Measurements from ENCODE around the gene ZNF516. TPM values are rescaled to one million over a fixed set of nuclear protein-coding genes. Genes with fewer than 3 reads are reported as not detected.

ZNF516 gene
- total and polyA plus RNA-seq, 7 experiments from 2014 or later: 1.9 to 60.4 (median 21.7) TPM

DNA sequence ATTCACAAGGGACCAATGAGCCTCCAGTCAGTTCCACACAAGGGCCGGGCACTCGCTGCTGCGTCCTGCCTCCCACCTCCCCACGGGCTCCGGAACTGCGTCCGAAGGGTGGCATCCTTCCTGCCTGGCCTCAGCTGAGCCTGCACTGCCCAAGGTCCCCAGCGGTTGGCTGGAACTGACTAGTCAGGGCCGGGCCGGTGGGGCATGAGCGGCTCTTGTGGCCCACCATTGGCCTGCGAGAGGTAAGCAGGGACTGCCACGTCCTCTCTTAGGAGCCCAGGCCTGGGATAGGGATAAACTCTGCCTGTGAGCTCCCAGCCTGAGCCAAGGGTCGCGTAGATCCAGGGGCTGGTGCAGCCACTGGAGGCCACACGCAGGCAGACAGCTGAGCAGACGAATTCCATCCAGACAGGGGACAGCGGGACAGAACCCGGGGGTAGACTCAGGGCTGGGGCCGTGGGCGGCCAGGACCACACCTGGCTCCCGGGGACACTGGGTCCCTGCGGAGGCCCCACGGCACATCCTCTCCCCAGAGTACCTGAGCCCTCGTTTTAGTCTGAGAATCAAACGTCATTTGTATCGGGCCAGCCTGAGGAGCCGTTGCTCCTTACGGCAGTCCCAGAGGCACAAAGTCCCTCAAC, 148.4 kb downstream of the ZNF516 start:
- H3K4me1 ChIP-seq (ENCODE audit: control insufficient read depth in 2 of 2, insufficient read depth in 2 of 2, low read length in 2 of 2): peaks cover 0 to 3% of the 10 kb centered on the region in 2 donors
- no peaks in the 10 kb centered on the region for H3K9me3 ChIP-seq (ENCODE audit: control insufficient read depth in 2 of 3, low read length in 3 of 3)
- Mint-ChIP-seq H3K4me1 (peaks cover 4 to 9% (median 7%) of the 10 kb centered on the region in 7 donors), H3K36me3 (no peaks in the 10 kb centered on the region), H3K27ac (no peak overlapping the region), H3K9me3 (no peaks in the 10 kb centered on the region), H3K27me3 (peaks cover 0 to 9% (median 0%) of the 10 kb centered on the region in 5 donors), H3K4me3 (no peak overlapping the region)
- H3K27me3 ChIP-seq (ENCODE audit: control insufficient read depth in 2 of 2, insufficient read depth in 2 of 2, low read length in 2 of 2): no peaks in the 10 kb centered on the region
- ATAC-seq (no peak), DNase-seq (no peak)
- no peak overlapping the region for H3K27ac ChIP-seq (ENCODE audit: low read depth, low read length)
- no peaks in the 10 kb centered on the region for H3K36me3 ChIP-seq (ENCODE audit: control insufficient read depth in 2 of 3, insufficient read depth in 3 of 3, low read length in 3 of 3)
- CTCF ChIA-PET: interaction anchor here (0.8 to 1.3 kb wide), 2 partner anchors 10 to 363 kb away, joined by 3 read pairs; no protein-coding TSS in a partner anchor
- POLR2A ChIA-PET: no interaction called here
- intact Hi-C loops (cut with micrococcal nuclease): loop anchor here in 1 of 2 donors (10.0 kb wide), 1 partner anchor 1992 kb away; no protein-coding TSS in a partner anchor
- H3K4me3 ChIP-seq (ENCODE audit: low read length): no peak overlapping the region

- Histone ChIP-seq H3K4me3 (ENCODE audit: low read length) (no peak overlapping the region), H3K36me3 (ENCODE audit: control insufficient read depth in 2 of 3, insufficient read depth in 3 of 3, low read length in 3 of 3) (no peaks in the 10 kb centered on the region), H3K4me1 (ENCODE audit: control insufficient read depth in 2 of 2, insufficient read depth in 2 of 2, low read length in 2 of 2) (peaks cover 0 to 3% of the 10 kb centered on the region in 2 donors), H3K27ac (ENCODE audit: low read depth, low read length) (no peak overlapping the region), H3K9me3 (ENCODE audit: control insufficient read depth in 2 of 3, low read length in 3 of 3) (peaks cover 0 to 1% (median 0%) of the 10 kb centered on the region in 3 experiments), H3K27me3 (ENCODE audit: control insufficient read depth in 2 of 2, insufficient read depth in 2 of 2, low read length in 2 of 2) (no peaks in the 10 kb centered on the region)
- no peak overlapping the region for H3K4me3 Mint-ChIP-seq
- ATAC-seq (no peak), DNase-seq (no peak)
- intact Hi-C loops (cut with micrococcal nuclease): loop anchor here in 1 of 2 donors (10.0 kb wide), 1 partner anchor 1991 kb away; no protein-coding TSS in a partner anchor
- H3K36me3 Mint-ChIP-seq: peaks cover 0 to under 1% (median 0%) of the 10 kb centered on the region in 5 donors
- POLR2A ChIA-PET: no interaction called here
- H3K27ac Mint-ChIP-seq: no peak overlapping the region
- CTCF ChIA-PET: interaction anchor here (0.8 to 1.3 kb wide), 2 partner anchors 9 to 363 kb away, joined by 3 read pairs; no protein-coding TSS in a partner anchor
- H3K9me3 Mint-ChIP-seq: peaks cover 0 to 1% (median 0%) of the 10 kb centered on the region in 11 donors
- peaks cover 4 to 9% (median 7%) of the 10 kb centered on the region in 7 donors for H3K4me1 Mint-ChIP-seq
- peaks cover 0 to 9% (median 0%) of the 10 kb centered on the region in 5 donors for H3K27me3 Mint-ChIP-seq
Observed at GRCh38 chr18:76345901-76346300, 149.1 kb downstream of the ZNF516 start.

DNA sequence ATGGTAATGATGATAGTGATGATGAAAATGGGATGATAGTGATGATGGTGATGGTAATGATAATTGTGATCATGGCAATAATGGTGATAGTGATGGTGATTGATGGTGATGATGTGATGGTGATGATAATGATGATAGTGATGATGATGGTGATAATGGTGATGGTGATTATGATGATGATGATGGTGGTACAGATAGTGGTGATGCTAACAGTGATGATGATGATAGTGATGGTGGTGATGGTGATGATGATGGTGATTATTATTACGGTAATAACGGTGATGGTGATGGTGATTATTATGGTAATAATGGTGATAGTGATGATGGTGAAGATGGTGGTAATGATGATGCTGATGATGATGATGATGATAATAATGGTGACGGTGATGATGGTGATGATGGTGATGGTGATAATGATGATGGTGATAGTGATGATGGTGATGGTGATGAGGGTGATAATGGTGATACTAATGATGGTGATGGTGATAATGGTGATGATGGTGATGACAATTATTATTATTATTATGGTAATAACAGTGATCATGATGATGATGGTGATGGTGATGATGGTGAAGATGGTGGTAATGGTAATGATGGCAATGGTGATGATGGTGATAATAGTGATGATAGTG, 151.0 kb downstream of the ZNF516 start:
- DNase-seq (no peak), ATAC-seq (no peak)
- intact Hi-C loops (cut with micrococcal nuclease): loop anchor here in 1 of 2 donors (10.0 kb wide), 1 partner anchor 1989 kb away; no protein-coding TSS in a partner anchor
- Histone ChIP-seq H3K27me3 (ENCODE audit: control insufficient read depth in 2 of 2, insufficient read depth in 2 of 2, low read length in 2 of 2) (no peaks in the 10 kb centered on the region), H3K4me3 (ENCODE audit: low read length) (no peak overlapping the region), H3K4me1 (ENCODE audit: control insufficient read depth in 2 of 2, insufficient read depth in 2 of 2, low read length in 2 of 2) (peaks cover 0 to 3% of the 10 kb centered on the region in 2 donors), H3K9me3 (ENCODE audit: control insufficient read depth in 2 of 3, low read length in 3 of 3) (peaks cover 0 to 8% (median 0%) of the 10 kb centered on the region in 3 experiments), H3K36me3 (ENCODE audit: control insufficient read depth in 2 of 3, insufficient read depth in 3 of 3, low read length in 3 of 3) (no peaks in the 10 kb centered on the region), H3K27ac (ENCODE audit: low read depth, low read length) (no peak overlapping the region)
- POLR2A ChIA-PET: no interaction called here
- peaks cover 0 to 5% (median 3%) of the 10 kb centered on the region in 7 donors for H3K4me1 Mint-ChIP-seq
- CTCF ChIA-PET: no interaction called here
- no peak overlapping the region for H3K27ac Mint-ChIP-seq
- no peak overlapping the region for H3K4me3 Mint-ChIP-seq
- H3K36me3 Mint-ChIP-seq: peaks cover 0 to 10% (median 7%) of the 10 kb centered on the region in 5 donors
- H3K9me3 Mint-ChIP-seq: peaks cover 0 to 10% (median 0%) of the 10 kb centered on the region in 11 donors
- peaks cover 0 to 5% (median 0%) of the 10 kb centered on the region in 5 donors for H3K27me3 Mint-ChIP-seq

GRCh38 chr18:76340410-76340809, 154.6 kb downstream of the ZNF516 start:
- peaks cover 0 to 13% (median 3%) of the 10 kb centered on the region in 11 donors for H3K9me3 Mint-ChIP-seq
- Histone ChIP-seq H3K4me1 (ENCODE audit: control insufficient read depth in 2 of 2, insufficient read depth in 2 of 2, low read length in 2 of 2) (no peaks in the 10 kb centered on the region), H3K27me3 (ENCODE audit: control insufficient read depth in 2 of 2, insufficient read depth in 2 of 2, low read length in 2 of 2) (no peaks in the 10 kb centered on the region), H3K27ac (ENCODE audit: low read depth, low read length) (no peak overlapping the region), H3K36me3 (ENCODE audit: control insufficient read depth in 2 of 3, insufficient read depth in 3 of 3, low read length in 3 of 3) (no peaks in the 10 kb centered on the region), H3K4me3 (ENCODE audit: low read length) (no peak overlapping the region), H3K9me3 (ENCODE audit: control insufficient read depth in 2 of 3, low read length in 3 of 3) (peaks cover 0 to 8% (median 0%) of the 10 kb centered on the region in 3 experiments)
- POLR2A ChIA-PET: no interaction called here
- CTCF ChIA-PET: interaction anchor here (0.8 kb wide), 1 partner anchor 31 kb away, joined by 3 read pairs; no protein-coding TSS in a partner anchor
- no peak for DNase-seq
- H3K27me3 Mint-ChIP-seq: no peaks in the 10 kb centered on the region
- no peak overlapping the region for H3K27ac Mint-ChIP-seq
- intact Hi-C loops (cut with micrococcal nuclease): loop anchor here in 1 of 2 donors (10.0 kb wide), 1 partner anchor 1986 kb away; no protein-coding TSS in a partner anchor
- no peak for ATAC-seq
- no peaks in the 10 kb centered on the region for H3K4me1 Mint-ChIP-seq
- H3K36me3 Mint-ChIP-seq: peaks cover 0 to 10% (median 7%) of the 10 kb centered on the region in 5 donors
- H3K4me3 Mint-ChIP-seq: no peak overlapping the region

DNA sequence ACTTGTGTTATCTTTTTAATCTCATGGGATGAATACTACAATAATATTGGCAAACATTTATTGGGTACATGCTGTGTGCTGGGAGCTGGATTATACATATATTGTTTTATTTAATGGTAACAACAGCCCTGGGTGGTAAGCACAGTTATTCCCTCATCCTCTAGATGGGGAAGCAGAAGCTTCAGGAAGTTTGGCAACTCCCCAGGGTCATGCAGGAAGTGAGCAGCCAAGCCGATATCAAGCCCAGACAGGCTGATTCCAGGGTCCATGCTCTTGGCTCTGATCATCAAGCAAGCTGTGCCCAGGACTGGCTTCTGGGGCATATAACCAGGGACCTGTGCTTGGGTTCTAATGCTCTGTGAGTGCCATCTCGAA, 155.8 kb downstream of the ZNF516 start:
- no peak for ATAC-seq
- POLR2A ChIA-PET: no interaction called here
- Mint-ChIP-seq H3K4me1 (no peaks in the 10 kb centered on the region), H3K4me3 (no peak overlapping the region), H3K27me3 (no peaks in the 10 kb centered on the region), H3K9me3 (peaks cover 0 to 13% (median 3%) of the 10 kb centered on the region in 11 donors), H3K27ac (no peak overlapping the region), H3K36me3 (peaks cover 0 to 10% (median 7%) of the 10 kb centered on the region in 5 donors)
- H3K27me3 ChIP-seq (ENCODE audit: control insufficient read depth in 2 of 2, insufficient read depth in 2 of 2, low read length in 2 of 2): no peaks in the 10 kb centered on the region
- H3K36me3 ChIP-seq (ENCODE audit: control insufficient read depth in 2 of 3, insufficient read depth in 3 of 3, low read length in 3 of 3): no peaks in the 10 kb centered on the region
- H3K27ac ChIP-seq (ENCODE audit: low read depth, low read length): no peak overlapping the region
- DNase-seq: no peak
- no peak overlapping the region for H3K4me3 ChIP-seq (ENCODE audit: low read length)
- H3K9me3 ChIP-seq (ENCODE audit: control insufficient read depth in 2 of 3, low read length in 3 of 3): peaks cover 0 to 8% (median 0%) of the 10 kb centered on the region in 3 experiments
- no peaks in the 10 kb centered on the region for H3K4me1 ChIP-seq (ENCODE audit: control insufficient read depth in 2 of 2, insufficient read depth in 2 of 2, low read length in 2 of 2)
- intact Hi-C loops (cut with micrococcal nuclease): no loop called here
- CTCF ChIA-PET: no interaction called here

GRCh38 chr18:76338619-76339245, 156.3 kb downstream of the ZNF516 start:
- ATAC-seq: no peak

More at GRCh38 chr18:76338619-76339245, 156.3 kb downstream of the ZNF516 start:
- H3K36me3 Mint-ChIP-seq: peaks cover 0 to 10% (median 7%) of the 10 kb centered on the region in 5 donors
- H3K27ac Mint-ChIP-seq: no peak overlapping the region
- H3K4me3 ChIP-seq (ENCODE audit: low read length): no peak overlapping the region
- H3K4me1 ChIP-seq (ENCODE audit: control insufficient read depth in 2 of 2, insufficient read depth in 2 of 2, low read length in 2 of 2): no peaks in the 10 kb centered on the region
- H3K4me3 Mint-ChIP-seq: no peak overlapping the region
- intact Hi-C loops (cut with micrococcal nuclease): no loop called here
- H3K4me1 Mint-ChIP-seq: no peaks in the 10 kb centered on the region
- H3K27me3 ChIP-seq (ENCODE audit: control insufficient read depth in 2 of 2, insufficient read depth in 2 of 2, low read length in 2 of 2): no peaks in the 10 kb centered on the region
- no peaks in the 10 kb centered on the region for H3K36me3 ChIP-seq (ENCODE audit: control insufficient read depth in 2 of 3, insufficient read depth in 3 of 3, low read length in 3 of 3)
- DNase-seq: no peak
- ChIA-PET CTCF (no interaction called here), POLR2A (no interaction called here)
- peaks cover 0 to 13% (median 3%) of the 10 kb centered on the region in 11 donors for H3K9me3 Mint-ChIP-seq
- H3K27me3 Mint-ChIP-seq: no peaks in the 10 kb centered on the region
- peaks cover 0 to 8% (median 0%) of the 10 kb centered on the region in 3 experiments for H3K9me3 ChIP-seq (ENCODE audit: control insufficient read depth in 2 of 3, low read length in 3 of 3)
- no peak overlapping the region for H3K27ac ChIP-seq (ENCODE audit: low read depth, low read length)

All from naive thymus-derived CD4-positive, alpha-beta T cell (primary cell).